ENCODE measurements around the gene FGFBP1. TPM values are rescaled to one million over a fixed set of nuclear protein-coding genes. Genes with fewer than 3 reads are reported as not detected.
"Not testable (repeated sequence)": the region's sequence is repeated elsewhere in the genome, so short reads cannot be mapped to it uniquely, and the experiment has no call there.

Gene FGFBP1
- total RNA-seq, 1 donor from 2014 or later: not detected

- intact Hi-C loops (cut with micrococcal nuclease): no loop called here
- ATAC-seq (no peak), DNase-seq (no peak)
Observed at GRCh38 chr4:15917297-15917696, 21.2 kb downstream of the FGFBP1 start.

- intact Hi-C loops (cut with micrococcal nuclease); ATAC-seq; DNase-seq: not testable (repeated sequence)
Observed at GRCh38 chr4:15916358-15916757, 22.2 kb downstream of the FGFBP1 start.

GRCh38 chr4:15914736-15915135 is 23.8 kb downstream of the FGFBP1 start:
- intact Hi-C loops (cut with micrococcal nuclease): no loop called here
- ATAC-seq (no peak), DNase-seq (no peak)

DNA sequence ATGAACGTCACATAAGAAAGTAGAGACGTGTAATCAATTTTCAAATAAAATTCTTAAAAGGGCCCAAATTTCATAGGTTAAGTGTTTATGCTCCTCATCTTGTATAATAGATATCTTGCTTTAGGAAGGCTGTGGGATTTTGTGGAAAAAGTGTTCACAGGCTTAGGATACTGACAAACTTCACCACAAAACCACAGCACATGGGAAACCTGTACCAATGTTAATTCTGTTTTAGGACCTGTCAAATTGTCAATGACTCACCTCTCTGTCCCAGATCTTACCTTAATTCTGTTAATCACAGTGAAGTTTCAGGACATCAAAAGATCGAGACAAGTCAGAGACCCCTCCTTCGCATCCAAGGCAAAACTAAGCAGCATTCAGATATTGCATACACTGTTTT is 24.2 kb downstream of the FGFBP1 start:
- ATAC-seq (no peak), DNase-seq (no peak)
- intact Hi-C loops (cut with micrococcal nuclease): no loop called here

DNA sequence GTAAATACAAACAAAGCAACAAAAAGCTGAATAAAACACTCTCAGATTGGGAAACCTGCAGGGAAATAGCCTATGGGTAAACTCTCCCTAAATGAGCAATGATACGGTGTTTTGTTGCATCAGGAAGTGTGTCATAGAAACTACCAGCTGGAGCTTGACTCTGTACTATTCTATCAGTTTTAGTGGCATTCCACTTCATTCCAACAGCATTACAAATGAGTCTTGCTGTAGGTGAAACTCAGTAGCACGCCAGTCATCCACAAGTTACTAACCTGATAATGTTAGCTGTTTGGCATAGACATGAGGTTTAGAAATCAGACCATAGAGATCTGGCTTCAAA is 24.9 kb downstream of the FGFBP1 start:
- intact Hi-C loops (cut with micrococcal nuclease): no loop called here
- ATAC-seq: no peak
- DNase-seq: no peak

DNA sequence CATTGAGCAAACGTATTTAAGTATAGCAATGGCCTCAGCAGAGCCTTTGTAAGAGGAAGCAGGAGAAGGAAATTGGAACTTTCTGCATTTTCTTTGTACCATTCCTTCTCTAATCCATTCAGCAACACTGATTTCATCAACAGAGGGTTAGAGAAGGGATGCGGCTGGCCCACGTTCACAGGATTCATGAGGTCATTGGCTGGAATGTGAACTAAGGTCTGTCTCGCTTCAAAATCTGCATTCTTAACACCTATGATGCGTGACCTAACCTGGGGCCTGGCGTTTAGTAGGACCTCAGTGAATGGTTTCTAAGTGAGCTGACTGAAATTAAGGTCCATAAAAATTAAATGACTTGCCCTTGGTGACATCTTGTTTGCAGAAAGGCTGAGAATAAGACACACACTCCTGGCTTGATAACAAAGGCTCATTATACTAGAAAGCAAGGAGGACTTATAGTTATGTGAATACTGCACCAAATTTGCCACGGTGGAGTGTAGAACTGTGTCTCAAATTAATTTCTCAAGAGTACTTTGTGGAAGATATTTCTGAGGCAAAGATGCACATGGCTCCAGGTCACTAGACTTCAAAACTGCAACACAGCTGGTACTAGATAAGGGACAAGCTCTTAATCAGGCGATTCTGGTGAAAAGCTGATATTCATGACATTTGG is 25.4 kb downstream of the FGFBP1 start:
- ATAC-seq (no peak), DNase-seq (no peak)
- intact Hi-C loops (cut with micrococcal nuclease): no loop called here

DNA sequence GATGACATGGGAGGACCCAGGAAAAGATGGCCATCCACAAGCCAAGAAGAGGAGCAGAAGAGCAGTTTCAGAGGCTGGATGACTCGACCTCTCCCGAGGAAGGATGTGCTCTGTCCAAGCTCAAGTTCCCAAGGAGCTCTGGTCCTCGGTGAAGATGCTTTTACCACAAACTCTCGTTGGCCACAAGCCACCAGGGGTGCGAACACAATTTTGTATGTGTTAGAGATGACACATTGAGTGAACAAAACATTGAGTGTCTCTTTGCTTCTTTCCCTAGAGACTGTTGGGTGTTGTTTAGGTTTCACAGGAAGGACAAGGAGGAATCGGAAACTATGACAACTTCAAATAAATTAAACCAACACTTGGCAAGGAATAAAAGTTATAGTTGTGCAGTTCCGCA is 26.3 kb downstream of the FGFBP1 start:
- DNase-seq (no peak), ATAC-seq (no peak)
- intact Hi-C loops (cut with micrococcal nuclease): no loop called here

DNA sequence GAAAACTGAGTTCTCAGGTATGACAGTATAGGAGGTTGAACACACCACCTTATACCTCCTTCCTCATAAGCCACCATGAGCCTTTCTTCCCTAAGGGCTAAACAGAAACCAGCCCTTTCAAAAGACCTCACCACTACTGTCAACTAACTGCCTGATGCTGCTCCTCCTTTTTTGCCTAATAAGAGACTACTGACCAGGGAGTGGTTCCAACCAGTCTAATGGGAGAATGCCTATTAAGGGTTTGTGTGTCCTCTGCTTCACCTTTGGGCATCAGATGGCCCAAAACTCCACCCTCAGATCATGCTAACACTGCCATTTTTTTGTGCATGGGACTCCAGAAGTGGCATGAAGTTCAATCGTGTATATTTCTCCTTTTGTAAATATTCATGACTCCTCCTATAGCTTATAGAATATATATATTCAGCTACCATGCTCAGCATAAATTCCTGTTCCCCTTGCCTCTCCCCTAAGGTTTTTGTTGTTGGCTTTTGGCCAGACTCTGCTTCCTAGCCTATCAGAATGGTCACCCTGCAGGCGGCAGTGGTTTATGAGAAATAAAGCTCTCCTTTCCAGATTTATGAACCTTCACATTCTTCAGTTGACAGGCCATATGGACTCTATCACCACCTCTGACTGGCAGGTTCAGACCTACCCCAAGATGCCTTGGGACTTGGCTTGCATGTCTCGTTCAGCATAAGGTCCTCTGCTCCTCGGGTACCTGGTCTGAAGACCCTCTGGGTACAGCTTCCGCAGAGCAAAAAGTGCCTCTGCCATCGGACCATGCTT is 28.2 kb downstream of the FGFBP1 start:
- DNase-seq (no peak), ATAC-seq (no peak)
- intact Hi-C loops (cut with micrococcal nuclease): no loop called here

DNA sequence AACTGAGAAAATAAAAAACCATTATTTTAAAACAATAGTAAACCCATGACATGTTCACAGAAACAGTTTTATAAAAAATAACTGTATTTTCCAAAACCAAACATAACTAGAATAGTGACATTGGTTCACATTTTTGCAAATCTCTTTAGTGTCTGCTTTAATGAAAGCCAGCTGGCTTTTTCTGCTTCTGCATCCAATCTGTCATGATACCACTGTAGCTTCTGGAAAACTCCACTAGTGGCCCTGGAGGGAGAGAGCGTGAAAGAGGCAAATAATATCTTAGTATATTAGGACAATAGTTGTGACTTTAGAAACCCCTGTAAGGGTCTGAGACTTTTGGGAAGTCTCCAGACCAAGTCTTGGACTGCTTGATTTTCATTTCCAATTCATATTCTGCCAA is 31.1 kb downstream of the FGFBP1 start:
- ATAC-seq (peak; percentile 17), DNase-seq (no peak)
- intact Hi-C loops (cut with micrococcal nuclease): no loop called here

GRCh38 chr4:15906020-15906443 is 32.5 kb downstream of the FGFBP1 start:
- ATAC-seq: no peak
- intact Hi-C loops (cut with micrococcal nuclease): no loop called here
- DNase-seq: peak; percentile 31

DNA sequence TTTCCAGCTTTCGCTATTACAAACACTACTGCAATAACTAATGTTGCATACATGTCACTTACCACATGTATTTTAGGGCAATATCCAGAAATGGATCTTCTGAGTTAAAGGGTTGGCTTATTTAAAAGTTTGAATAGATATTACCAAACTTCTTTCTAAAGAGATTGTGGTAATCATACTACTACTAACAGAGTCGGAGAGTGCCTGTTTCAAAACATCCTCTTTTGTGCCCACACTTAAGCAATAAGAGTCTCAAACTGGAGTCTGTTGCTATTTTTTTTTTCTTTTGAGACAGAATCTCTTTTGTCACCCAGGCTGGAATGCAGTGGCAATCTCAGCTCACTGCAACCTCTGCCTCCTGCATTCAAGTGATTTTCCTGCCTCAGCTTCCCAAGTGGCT is 35.8 kb downstream of the FGFBP1 start:
- ATAC-seq (no peak), DNase-seq (no peak)
- intact Hi-C loops (cut with micrococcal nuclease): no loop called here

DNA sequence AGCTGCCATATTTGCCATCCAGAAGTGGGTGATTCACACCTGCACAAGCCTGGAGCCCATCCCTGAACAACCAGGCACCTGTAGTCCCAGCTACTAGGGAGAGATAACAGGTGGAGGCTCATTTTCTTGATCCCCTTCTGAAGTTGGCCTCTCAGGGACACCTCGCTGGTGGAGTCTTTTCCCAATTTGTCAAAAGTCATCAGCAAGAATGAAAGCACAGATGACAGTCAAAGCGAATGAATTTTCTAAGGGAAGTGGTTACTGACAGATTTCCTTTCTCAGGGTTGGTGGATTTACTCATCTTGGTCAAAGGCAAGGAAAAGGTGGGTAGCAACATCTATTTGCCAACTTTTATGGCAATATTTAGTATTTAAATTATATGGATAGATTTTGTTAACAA is 36.5 kb downstream of the FGFBP1 start:
- DNase-seq: no peak
- ATAC-seq: no peak
- intact Hi-C loops (cut with micrococcal nuclease): no loop called here

DNA sequence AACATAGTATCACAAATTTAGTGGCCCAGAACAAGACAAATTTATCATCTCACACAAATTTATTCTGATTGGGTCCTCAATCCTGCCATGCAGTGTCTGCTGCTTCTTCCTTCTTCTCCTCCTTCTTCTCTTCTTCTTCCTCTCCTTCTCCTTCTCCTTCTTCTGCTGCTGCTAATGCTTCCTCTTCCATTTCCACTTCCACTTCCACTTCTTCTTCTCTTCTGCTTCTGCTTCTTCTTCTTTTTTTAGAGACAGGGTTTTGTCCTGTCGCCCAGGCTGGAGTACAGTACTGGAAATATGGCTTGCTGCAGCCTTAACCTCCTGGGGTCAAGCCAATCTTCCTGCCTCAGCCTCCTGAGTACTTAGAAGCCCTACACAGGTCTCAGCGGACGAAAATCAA is 37.5 kb downstream of the FGFBP1 start:
- ATAC-seq (no peak), DNase-seq (no peak)
- intact Hi-C loops (cut with micrococcal nuclease): no loop called here

DNA sequence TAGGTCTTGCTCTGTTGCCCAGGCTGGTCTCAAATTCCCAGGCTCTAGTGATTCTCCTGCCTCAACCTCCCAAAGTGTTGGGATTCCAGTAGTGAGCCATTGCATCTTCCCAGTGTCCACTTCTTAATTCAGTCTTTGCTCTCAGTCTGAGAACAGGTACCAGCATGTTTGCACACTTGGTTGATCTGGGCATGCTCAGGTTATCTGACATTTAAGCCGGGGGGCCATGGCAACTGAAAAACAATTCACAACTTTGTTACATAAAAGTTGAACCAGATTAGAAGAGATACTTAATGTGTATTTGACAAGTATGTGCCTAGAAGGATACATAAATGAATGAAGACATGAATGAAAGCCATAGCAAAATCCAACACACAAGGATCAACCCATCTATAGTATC is 39.0 kb downstream of the FGFBP1 start:
- ATAC-seq (no peak), DNase-seq (no peak)
- intact Hi-C loops (cut with micrococcal nuclease): no loop called here

DNA sequence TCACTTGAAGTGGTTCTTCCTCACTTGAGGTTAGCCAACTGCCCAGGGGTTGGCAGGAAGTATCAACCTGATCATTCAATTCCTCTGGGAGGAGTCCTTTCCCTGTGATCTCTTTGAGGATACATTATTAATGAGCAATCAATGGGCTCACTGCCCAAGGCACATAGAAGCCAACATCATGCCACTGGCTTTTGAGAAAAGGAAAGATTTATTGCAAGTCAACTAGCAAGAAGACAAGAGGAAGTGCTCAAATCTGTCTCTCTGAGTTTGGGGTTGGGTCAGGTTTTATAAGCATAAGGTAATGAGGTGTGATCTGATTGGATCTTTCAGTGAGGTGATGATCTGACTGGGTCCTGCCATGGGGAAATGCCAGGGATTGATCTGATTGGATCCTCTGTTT is 39.6 kb downstream of the FGFBP1 start:
- ATAC-seq: no peak
- intact Hi-C loops (cut with micrococcal nuclease): no loop called here
- DNase-seq: no peak

DNA sequence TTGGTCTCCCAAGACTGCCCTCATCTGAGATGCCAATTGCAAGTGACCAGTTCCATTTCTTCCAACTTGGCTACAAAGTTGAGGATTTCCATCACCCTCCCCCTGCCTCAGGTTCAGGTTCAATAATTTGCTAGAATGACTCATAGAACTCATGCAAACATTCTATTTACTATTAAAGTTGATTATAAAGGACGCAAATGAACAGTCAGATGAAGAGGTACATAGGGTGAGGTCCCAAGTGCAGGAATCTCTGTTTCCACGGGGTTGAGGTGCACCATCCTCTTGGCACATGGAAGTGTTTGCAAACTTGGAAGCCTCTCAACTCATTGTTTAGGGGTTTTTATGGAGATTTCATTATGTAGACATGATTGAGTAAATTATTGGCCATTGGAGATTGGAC is 41.0 kb downstream of the FGFBP1 start:
- ATAC-seq (no peak), DNase-seq (no peak)
- intact Hi-C loops (cut with micrococcal nuclease): no loop called here

DNA sequence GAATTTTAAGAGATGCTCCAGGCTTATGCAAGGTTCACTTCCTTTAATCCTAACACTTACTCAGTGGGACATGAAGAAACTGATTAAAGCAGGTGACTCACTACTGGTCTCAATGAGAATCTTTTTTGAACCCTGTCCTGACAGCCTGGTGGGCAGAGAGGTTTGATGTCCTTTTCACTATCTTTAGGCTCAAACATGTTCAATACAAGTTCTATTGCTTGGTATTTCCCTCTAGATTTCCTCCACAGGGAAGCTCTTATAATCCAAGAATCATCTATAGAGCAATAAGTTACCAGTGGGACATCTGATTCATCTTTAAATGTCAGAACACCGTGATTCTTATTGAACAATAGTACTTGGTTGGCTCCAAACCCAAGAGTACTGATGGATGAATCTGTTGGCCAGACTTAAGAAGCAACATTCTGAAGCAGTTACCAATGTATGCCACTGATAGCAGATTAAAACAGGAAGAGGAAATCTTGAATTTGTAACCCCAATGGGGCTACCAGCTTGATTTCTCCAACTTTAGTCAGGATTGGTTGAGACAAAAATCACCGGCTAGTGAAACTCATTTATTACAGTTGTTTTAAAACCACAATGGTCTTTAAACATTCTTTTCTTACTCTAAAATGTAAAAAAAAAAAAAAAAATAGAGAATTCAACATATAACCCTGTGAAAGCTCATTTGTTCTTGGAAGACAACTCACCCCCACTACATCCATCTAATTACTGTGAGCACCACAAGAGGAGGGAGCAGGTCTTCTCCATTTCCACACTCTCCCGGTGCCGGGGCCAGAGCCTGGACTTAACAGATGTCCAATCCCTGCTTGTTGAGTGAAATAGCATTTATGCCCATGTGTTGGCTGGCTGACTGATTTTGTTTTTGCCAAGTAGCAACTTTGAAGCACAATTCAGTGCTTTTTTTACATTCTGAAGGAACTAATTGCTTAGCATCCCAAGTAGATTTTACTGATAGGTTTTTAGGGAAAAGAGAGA is 43.3 kb downstream of the FGFBP1 start:
- no peak for DNase-seq
- intact Hi-C loops (cut with micrococcal nuclease): no loop called here
- ATAC-seq: no peak

GRCh38 chr4:15894393-15894792 is 44.1 kb downstream of the FGFBP1 start:
- intact Hi-C loops (cut with micrococcal nuclease): no loop called here
- no peak for ATAC-seq
- DNase-seq: no peak

- no peak for DNase-seq
- intact Hi-C loops (cut with micrococcal nuclease): no loop called here
- ATAC-seq: no peak
Observed at GRCh38 chr4:15893962-15894361, 44.6 kb downstream of the FGFBP1 start.

DNA sequence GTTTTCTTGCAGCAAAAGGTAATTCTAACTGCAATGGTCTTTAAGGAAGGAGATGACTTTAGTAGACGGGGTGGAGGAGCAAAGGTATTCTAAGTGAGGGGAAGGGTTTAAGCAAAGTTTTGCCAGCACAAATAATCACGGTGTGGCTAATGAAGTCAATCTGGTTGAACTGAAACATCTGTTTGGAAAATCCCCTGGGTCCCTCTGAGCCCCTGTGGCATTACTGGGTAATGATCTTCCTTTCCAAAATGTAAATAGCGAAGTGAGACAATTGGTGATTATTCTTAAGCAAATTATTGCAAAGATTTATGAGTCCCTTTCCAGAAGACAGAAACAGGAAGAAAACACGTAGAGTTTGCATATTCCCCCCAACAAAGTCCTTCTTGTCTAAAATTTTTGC is 47.2 kb downstream of the FGFBP1 start:
- intact Hi-C loops (cut with micrococcal nuclease): no loop called here
- DNase-seq (no peak), ATAC-seq (no peak)
